B cell (primary cell): ENCODE data around the gene CD209.

ENCODE experiments used
- EZH2 ChIP-seq: IDR thresholded peaks from 2 replicates; pipeline ENCODE4 v1.6.1; 2012; ENCODE audit warnings: borderline replicate concordance, low read depth, mild to moderate bottlenecking, moderate library complexity, low read length; ENCODE audit not compliant: insufficient read depth, poor library complexity, severe bottlenecking
- TF ChIP-seq, protein P1 (sequence below): fragments of 200-600 bp; IDR thresholded peaks from one replicate; pipeline ENCODE4 v1.8.0; 2022; ENCODE audit warnings: antibody characterized with exemption, mild to moderate bottlenecking

- TF ChIP-seq, protein P1, sequence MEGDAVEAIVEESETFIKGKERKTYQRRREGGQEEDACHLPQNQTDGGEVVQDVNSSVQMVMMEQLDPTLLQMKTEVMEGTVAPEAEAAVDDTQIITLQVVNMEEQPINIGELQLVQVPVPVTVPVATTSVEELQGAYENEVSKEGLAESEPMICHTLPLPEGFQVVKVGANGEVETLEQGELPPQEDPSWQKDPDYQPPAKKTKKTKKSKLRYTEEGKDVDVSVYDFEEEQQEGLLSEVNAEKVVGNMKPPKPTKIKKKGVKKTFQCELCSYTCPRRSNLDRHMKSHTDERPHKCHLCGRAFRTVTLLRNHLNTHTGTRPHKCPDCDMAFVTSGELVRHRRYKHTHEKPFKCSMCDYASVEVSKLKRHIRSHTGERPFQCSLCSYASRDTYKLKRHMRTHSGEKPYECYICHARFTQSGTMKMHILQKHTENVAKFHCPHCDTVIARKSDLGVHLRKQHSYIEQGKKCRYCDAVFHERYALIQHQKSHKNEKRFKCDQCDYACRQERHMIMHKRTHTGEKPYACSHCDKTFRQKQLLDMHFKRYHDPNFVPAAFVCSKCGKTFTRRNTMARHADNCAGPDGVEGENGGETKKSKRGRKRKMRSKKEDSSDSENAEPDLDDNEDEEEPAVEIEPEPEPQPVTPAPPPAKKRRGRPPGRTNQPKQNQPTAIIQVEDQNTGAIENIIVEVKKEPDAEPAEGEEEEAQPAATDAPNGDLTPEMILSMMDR: no peak
- TF ChIP-seq EZH2: no peak
Measured at GRCh38 chr19:7781157-7781556, 33.8 kb upstream of the CD209 start.
